ENCODE data around the gene METTL18. TPM values are rescaled to one million over a fixed set of nuclear protein-coding genes. Genes with fewer than 3 reads are reported as not detected.

METTL18 gene
- total and polyA plus RNA-seq, 12 donors = 4.1 to 11.4 (median 7.2) TPM

DNA sequence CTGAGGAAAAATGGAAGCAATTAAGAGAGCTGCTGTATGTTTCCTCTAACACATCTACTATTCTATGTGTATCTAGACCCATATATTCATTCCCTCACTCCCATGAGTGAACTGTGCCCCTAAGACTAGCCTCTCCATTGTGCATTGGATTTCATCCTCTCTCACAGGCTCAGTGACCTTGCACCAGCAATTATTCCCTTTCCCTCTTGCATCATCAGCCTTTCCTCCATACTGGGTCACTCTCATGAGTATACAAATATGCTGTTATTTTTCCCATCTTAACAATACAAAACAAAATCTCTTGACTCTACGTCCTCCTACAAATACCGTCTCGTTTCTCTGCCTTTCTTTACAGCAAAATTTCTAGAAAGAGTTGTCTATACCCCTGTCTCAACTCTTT, 29.4 kb upstream of the METTL18 start:
- Histone ChIP-seq H3K9me3 (replicated peaks in 1 of 3) (no peaks in the 10 kb centered on the region), H3K27ac (no peak overlapping the region), H3K4me3 (no peak overlapping the region), H3K27me3 (no peaks in the 10 kb centered on the region), H3K4me1 (replicated peaks in 1 of 2) (no peaks in the 10 kb centered on the region), H3K36me3 (replicated peaks in 1 of 2) (peaks cover 0 to 16% of the 10 kb centered on the region in 2 donors)
- no peak for DNase-seq
- WGBS, 4 donors = 96 to 100% (median 98%) methylated on average over 3 of the region's 3 CpGs
- intact Hi-C loops (cut with DNase I) = no loop called here
- TF ChIP-seq POLR2A (IDR thresholded peaks at IDR 0.05) = no peak
- TF ChIP-seq CTCF (IDR thresholded peaks at IDR 0.05) = no peak

GRCh38 chr1:169821500-169821899, 26.8 kb upstream of the METTL18 start:
- intact Hi-C loops (cut with DNase I) = no loop called here
- Histone ChIP-seq H3K27me3 (no peaks in the 10 kb centered on the region), H3K4me1 (replicated peaks in 1 of 2) (no peaks in the 10 kb centered on the region), H3K36me3 (replicated peaks in 1 of 2) (peaks cover 0 to 4% of the 10 kb centered on the region in 2 donors), H3K27ac (no peak overlapping the region), H3K9me3 (replicated peaks in 1 of 3) (no peaks in the 10 kb centered on the region), H3K4me3 (no peak overlapping the region)
- TF ChIP-seq POLR2A (IDR thresholded peaks at IDR 0.05) = no peak
- no peak for TF ChIP-seq CTCF (IDR thresholded peaks at IDR 0.05)
- no peak for DNase-seq
- WGBS, 4 donors = 97 to 98% (median 97%) methylated on average over 7 of the region's 7 CpGs

DNA sequence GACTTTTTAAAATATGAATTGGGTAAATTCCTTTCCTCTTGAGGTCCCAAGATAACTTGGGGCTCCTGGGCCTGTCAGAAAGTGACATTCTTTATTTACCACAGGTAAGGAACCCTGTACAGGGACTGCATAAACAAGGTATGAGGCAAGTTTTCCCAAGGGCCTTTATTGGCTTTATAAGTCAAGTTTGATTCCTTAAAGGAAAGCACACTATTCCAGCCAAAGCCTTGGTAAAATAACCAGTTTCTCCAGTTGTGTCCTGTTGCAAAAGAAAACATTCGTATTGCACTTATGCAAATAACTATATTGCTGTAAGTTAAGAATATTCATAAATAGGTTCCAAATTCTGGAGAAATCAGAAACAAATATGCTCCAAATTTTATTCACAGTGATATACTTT, 21.9 kb upstream of the METTL18 start:
- Histone ChIP-seq H3K36me3 (replicated peaks in 1 of 2) (no peaks in the 10 kb centered on the region), H3K4me1 (replicated peaks in 1 of 2) (no peaks in the 10 kb centered on the region), H3K27me3 (no peaks in the 10 kb centered on the region), H3K27ac (no peak overlapping the region), H3K4me3 (no peak overlapping the region), H3K9me3 (replicated peaks in 1 of 3) (no peaks in the 10 kb centered on the region)
- TF ChIP-seq CTCF (IDR thresholded peaks at IDR 0.05) = no peak
- TF ChIP-seq POLR2A (IDR thresholded peaks at IDR 0.05) = no peak
- WGBS, 4 donors = 96 to 100% (median 98%) methylated on average over 1 of the region's 1 CpG
- intact Hi-C loops (cut with DNase I) = loop anchor here in 1 of 2 donors (10.0 kb wide), 1 partner anchor 232 kb away; the partner anchor contains the start of gene F5
- no peak for DNase-seq

GRCh38 chr1:169814265-169814664, 19.6 kb upstream of the METTL18 start:
- H3K4me1 ChIP-seq (replicated peaks in 1 of 2) = no peaks in the 10 kb centered on the region
- H3K9me3 ChIP-seq (replicated peaks in 1 of 3) = no peaks in the 10 kb centered on the region
- no peaks in the 10 kb centered on the region for H3K36me3 ChIP-seq (replicated peaks in 1 of 2)
- intact Hi-C loops (cut with DNase I) = loop anchor here in 1 of 2 donors (10.0 kb wide), 1 partner anchor 229 kb away; the partner anchor contains the start of gene F5
- 47 to 89% (median 72%) methylated on average over 2 of the region's 2 CpGs for WGBS, 4 donors
- TF ChIP-seq CTCF (IDR thresholded peaks at IDR 0.05) (no peak), POLR2A (IDR thresholded peaks at IDR 0.05) (no peak)
- H3K4me3 ChIP-seq = no peak overlapping the region
- H3K27me3 ChIP-seq = no peaks in the 10 kb centered on the region
- no peak overlapping the region for H3K27ac ChIP-seq
- DNase-seq = no peak

Data from adrenal gland (tissue), 12 donors.